ENCODE data around the gene RETREG3. TPM values are rescaled to one million over a fixed set of nuclear protein-coding genes. Genes with fewer than 3 reads are reported as not detected.

RETREG3 gene
- total and polyA plus RNA-seq, 2 of the 13 experiments (the other 11 are each of a cell fraction or from before 2014, with no cell fraction given): 47.0 to 55.8 TPM

DNA sequence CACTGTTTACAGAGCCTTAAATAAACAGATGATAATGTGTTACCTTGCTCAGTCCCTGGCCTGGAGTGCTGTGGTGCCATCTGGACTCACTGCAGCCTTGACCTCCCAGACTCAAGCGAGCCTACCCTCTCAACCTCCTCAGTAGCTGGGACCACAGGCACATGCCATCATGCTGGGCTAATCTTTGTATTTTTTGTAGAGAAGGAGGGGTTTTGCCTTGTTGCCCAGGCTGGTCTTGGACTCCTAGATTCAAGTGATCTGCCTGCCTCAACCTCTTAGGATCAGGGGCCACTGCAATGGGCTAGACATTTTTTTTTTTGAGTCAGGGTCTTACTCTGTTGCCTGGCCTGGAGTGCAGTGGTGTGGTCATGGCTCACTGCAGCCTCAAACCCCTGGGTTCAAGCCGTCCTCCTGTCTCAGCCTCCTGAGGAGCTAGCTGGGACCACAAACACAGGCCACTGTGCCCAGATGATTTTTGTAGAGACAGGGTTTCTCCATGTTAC is 78.2 kb downstream of the RETREG3 start (continued):
- TF ChIP-seq XBP1 (CRISPR knock-in tag; IDR thresholded peaks at IDR 0.05): no peak
- TF ChIP-seq, protein P1, sequence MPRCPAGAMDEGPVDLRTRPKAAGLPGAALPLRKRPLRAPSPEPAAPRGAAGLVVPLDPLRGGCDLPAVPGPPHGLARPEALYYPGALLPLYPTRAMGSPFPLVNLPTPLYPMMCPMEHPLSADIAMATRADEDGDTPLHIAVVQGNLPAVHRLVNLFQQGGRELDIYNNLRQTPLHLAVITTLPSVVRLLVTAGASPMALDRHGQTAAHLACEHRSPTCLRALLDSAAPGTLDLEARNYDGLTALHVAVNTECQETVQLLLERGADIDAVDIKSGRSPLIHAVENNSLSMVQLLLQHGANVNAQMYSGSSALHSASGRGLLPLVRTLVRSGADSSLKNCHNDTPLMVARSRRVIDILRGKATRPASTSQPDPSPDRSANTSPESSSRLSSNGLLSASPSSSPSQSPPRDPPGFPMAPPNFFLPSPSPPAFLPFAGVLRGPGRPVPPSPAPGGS (CRISPR knock-in tag; IDR thresholded peaks at IDR 0.05): peak; percentile 61; the same call in 1 of the 2 replicates
- no peak; the same call in 1 of the 2 replicates for TF ChIP-seq ZNF83 (CRISPR knock-in tag; IDR thresholded peaks at IDR 0.05; ENCODE audit: borderline replicate concordance)
- TF ChIP-seq KLF9 (CRISPR knock-in tag; IDR thresholded peaks at IDR 0.05; ENCODE audit: low read depth): no peak
- peak; percentile 22; the same call in 1 of the 2 replicates for TF ChIP-seq RARG (CRISPR knock-in tag; IDR thresholded peaks at IDR 0.05; ENCODE audit: low read depth)
- TF ChIP-seq POLR2G (IDR thresholded peaks at IDR 0.05; ENCODE audit: low read depth, low read length): peak; percentile 39; the same call in 1 of the 2 replicates
- TF ChIP-seq, protein P2, sequence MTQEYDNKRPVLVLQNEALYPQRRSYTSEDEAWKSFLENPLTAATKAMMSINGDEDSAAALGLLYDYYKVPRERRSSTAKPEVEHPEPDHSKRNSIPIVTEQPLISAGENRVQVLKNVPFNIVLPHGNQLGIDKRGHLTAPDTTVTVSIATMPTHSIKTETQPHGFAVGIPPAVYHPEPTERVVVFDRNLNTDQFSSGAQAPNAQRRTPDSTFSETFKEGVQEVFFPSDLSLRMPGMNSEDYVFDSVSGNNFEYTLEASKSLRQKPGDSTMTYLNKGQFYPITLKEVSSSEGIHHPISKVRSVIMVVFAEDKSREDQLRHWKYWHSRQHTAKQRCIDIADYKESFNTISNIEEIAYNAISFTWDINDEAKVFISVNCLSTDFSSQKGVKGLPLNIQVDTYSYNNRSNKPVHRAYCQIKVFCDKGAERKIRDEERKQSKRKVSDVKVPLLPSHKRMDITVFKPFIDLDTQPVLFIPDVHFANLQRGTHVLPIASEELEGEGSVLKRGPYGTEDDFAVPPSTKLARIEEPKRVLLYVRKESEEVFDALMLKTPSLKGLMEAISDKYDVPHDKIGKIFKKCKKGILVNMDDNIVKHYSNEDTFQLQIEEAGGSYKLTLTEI (CRISPR knock-in tag; conservative IDR thresholded peaks at IDR 0.05): no peak
- TF ChIP-seq GPN1 (CRISPR knock-in tag; IDR thresholded peaks at IDR 0.05; ENCODE audit: borderline replicate concordance): no peak
- TF ChIP-seq, protein P3, sequence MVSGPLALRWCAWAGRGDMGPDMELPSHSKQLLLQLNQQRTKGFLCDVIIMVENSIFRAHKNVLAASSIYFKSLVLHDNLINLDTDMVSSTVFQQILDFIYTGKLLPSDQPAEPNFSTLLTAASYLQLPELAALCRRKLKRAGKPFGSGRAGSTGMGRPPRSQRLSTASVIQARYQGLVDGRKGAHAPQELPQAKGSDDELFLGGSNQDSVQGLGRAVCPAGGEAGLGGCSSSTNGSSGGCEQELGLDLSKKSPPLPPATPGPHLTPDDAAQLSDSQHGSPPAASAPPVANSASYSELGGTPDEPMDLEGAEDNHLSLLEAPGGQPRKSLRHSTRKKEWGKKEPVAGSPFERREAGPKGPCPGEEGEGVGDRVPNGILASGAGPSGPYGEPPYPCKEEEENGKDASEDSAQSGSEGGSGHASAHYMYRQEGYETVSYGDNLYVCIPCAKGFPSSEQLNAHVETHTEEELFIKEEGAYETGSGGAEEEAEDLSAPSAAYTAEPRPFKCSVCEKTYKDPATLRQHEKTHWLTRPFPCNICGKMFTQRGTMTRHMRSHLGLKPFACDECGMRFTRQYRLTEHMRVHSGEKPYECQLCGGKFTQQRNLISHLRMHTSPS (CRISPR knock-in tag; IDR thresholded peaks at IDR 0.05; ENCODE audit: low read depth): peak; percentile 95
- 0 out of 2 replicates have a peak, but pooled peaks have one; percentile 22 for TF ChIP-seq ZBTB8A (CRISPR knock-in tag; IDR thresholded peaks at IDR 0.05; ENCODE audit: borderline replicate concordance, low read depth)
- TF ChIP-seq, protein P4, sequence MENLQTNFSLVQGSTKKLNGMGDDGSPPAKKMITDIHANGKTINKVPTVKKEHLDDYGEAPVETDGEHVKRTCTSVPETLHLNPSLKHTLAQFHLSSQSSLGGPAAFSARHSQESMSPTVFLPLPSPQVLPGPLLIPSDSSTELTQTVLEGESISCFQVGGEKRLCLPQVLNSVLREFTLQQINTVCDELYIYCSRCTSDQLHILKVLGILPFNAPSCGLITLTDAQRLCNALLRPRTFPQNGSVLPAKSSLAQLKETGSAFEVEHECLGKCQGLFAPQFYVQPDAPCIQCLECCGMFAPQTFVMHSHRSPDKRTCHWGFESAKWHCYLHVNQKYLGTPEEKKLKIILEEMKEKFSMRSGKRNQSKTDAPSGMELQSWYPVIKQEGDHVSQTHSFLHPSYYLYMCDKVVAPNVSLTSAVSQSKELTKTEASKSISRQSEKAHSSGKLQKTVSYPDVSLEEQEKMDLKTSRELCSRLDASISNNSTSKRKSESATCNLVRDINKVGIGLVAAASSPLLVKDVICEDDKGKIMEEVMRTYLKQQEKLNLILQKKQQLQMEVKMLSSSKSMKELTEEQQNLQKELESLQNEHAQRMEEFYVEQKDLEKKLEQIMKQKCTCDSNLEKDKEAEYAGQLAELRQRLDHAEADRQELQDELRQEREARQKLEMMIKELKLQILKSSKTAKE (CRISPR knock-in tag; IDR thresholded peaks at IDR 0.05; ENCODE audit: borderline replicate concordance): peak; percentile 96
- TF ChIP-seq, protein P5, sequence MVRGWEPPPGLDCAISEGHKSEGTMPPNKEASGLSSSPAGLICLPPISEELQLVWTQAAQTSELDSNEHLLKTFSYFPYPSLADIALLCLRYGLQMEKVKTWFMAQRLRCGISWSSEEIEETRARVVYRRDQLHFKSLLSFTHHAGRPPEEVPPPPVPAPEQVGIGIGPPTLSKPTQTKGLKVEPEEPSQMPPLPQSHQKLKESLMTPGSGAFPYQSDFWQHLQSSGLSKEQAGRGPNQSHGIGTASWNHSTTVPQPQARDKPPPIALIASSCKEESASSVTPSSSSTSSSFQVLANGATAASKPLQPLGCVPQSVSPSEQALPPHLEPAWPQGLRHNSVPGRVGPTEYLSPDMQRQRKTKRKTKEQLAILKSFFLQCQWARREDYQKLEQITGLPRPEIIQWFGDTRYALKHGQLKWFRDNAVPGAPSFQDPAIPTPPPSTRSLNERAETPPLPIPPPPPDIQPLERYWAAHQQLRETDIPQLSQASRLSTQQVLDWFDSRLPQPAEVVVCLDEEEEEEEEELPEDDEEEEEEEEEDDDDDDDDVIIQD (CRISPR knock-in tag; IDR thresholded peaks at IDR 0.05; ENCODE audit: low read depth): peak; percentile 28; the same call in 1 of the 2 replicates
- no peak for TF ChIP-seq CHCHD3 (CRISPR knock-in tag; IDR thresholded peaks at IDR 0.05)
- peak; percentile 65; the same call in 1 of the 2 replicates for TF ChIP-seq THAP11 (CRISPR knock-in tag; IDR thresholded peaks at IDR 0.05)
- TF ChIP-seq, protein P6, sequence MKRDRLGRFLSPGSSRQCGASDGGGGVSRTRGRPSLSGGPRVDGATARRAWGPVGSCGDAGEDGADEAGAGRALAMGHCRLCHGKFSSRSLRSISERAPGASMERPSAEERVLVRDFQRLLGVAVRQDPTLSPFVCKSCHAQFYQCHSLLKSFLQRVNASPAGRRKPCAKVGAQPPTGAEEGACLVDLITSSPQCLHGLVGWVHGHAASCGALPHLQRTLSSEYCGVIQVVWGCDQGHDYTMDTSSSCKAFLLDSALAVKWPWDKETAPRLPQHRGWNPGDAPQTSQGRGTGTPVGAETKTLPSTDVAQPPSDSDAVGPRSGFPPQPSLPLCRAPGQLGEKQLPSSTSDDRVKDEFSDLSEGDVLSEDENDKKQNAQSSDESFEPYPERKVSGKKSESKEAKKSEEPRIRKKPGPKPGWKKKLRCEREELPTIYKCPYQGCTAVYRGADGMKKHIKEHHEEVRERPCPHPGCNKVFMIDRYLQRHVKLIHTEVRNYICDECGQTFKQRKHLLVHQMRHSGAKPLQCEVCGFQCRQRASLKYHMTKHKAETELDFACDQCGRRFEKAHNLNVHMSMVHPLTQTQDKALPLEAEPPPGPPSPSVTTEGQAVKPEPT (CRISPR knock-in tag; IDR thresholded peaks at IDR 0.05; ENCODE audit: low read depth): peak; percentile 41
- TF ChIP-seq KLF11 (CRISPR knock-in tag; IDR thresholded peaks at IDR 0.05): peak; percentile 73
- TF ChIP-seq ZFAT (CRISPR knock-in tag; conservative IDR thresholded peaks at IDR 0.05): no peak
- TF ChIP-seq, protein P7, sequence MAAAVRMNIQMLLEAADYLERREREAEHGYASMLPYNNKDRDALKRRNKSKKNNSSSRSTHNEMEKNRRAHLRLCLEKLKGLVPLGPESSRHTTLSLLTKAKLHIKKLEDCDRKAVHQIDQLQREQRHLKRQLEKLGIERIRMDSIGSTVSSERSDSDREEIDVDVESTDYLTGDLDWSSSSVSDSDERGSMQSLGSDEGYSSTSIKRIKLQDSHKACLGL (CRISPR knock-in tag; IDR thresholded peaks at IDR 0.05): no peak

All from HepG2 (cell line).